K562 (cell line): Measurements from ENCODE around the gene MMEL1. TPM values are rescaled to one million over a fixed set of nuclear protein-coding genes. Genes with fewer than 3 reads are reported as not detected.

Experiments used
- ATAC-seq: fragments of 200-7000 bp; cut with Tn5 transposase; 3 replicates; pipeline ENCODE4 v1.9.1; 2020; ENCODE audit warnings: moderate library complexity
- BruUV-seq: library from RNA; stranded (reverse); fragments of 400-500 nt; replicated peaks from 2 replicates; lab custom pipeline; 2021; lab: Mats Ljungman, UMichigan
- CTCF ChIA-PET: fragments of 300-600 bp; formaldehyde crosslinking; extraction: SDS; loops from one replicate; lab custom pipeline; 2021; ENCODE audit warnings: low intra/inter-chr PET ratio; lab: Yijun Ruan, JAX
- POLR2A ChIA-PET: fragments of 300-600, 350-650 bp; sonication (Branson Sonifier 250); formaldehyde crosslinking; extraction: SDS; loops from one replicate; lab custom pipeline; 2021; ENCODE audit warnings: antibody characterized with exemption, inconsistent platforms; lab: Yijun Ruan, JAX
- DNase-seq, 4 experiments: peaks; one replicate each; pipeline versions ENCODE4 v3.0.0 to v3.0.0-alpha.2; 2011 to 2018; ENCODE audit warnings: low spot score in 3 of 4, mixed read lengths in 3 of 4; ENCODE audit errors: extremely low read depth in 1 of 4
- FAIRE-seq: peaks from 2 replicates; lab custom pipeline; 2011; peaks lifted over from hg19 to GRCh38; lab: Jason Lieb, UNC
- H2AFZ ChIP-seq: 2 replicates; pipeline ENCODE4 v1.6.0; 2011; ENCODE audit warnings: low read depth, low read length, control low read depth, inconsistent platforms
- H3K27ac ChIP-seq: fragments of 200-600 bp; 3 replicates; pipeline ENCODE4 v1.8.0; 2011; ENCODE audit warnings: low read depth, mild to moderate bottlenecking, control low read depth, inconsistent platforms, low read length, moderate library complexity, mixed read lengths; ENCODE audit errors: extremely low read depth
- H3K27me3 ChIP-seq, 2 experiments: fragments of 300-600 bp in 1 of 2; 2 replicates in 1 of 2; 3 replicates in 1 of 2; pipeline versions ENCODE4 v1.6.0 to v1.8.0; 2011; ENCODE audit warnings: inconsistent platforms in 2 of 2, low read length in 2 of 2, mild to moderate bottlenecking in 1 of 2, mixed read lengths in 1 of 2, moderate library complexity in 1 of 2; ENCODE audit not compliant: control insufficient read depth in 2 of 2, insufficient read depth in 2 of 2
- H3K36me3 ChIP-seq: fragments of 300-600 bp; 3 replicates; pipeline ENCODE4 v1.8.0; 2011; ENCODE audit warnings: mild to moderate bottlenecking, low read length, inconsistent platforms; ENCODE audit not compliant: control insufficient read depth, insufficient read depth
- H3K4me1 ChIP-seq, 2 experiments: fragments of 200-600 bp in 1 of 2; replicated peaks in 1 of 2; 2 replicates in 1 of 2; 3 replicates in 1 of 2; pipeline versions ENCODE4 v1.5.1 to v1.8.0; 2011; ENCODE audit warnings: inconsistent platforms in 2 of 2, low read length in 2 of 2, mild to moderate bottlenecking in 1 of 2, mixed read lengths in 1 of 2, moderate library complexity in 1 of 2; ENCODE audit not compliant: control insufficient read depth in 2 of 2, insufficient read depth in 2 of 2
- H3K4me2 ChIP-seq: 2 replicates; pipeline ENCODE4 v1.6.1; 2011; ENCODE audit warnings: low read length, control low read depth, inconsistent platforms, mixed read lengths; ENCODE audit not compliant: insufficient read depth
- H3K4me3 ChIP-seq: fragments of 200-600 bp; sonication (generic), shearing (Covaris generic); 2 replicates; pipeline ENCODE4 v1.5.1; 2016; ENCODE audit warnings: control low read depth, inconsistent platforms
- H3K79me2 ChIP-seq: fragments of 200-600 bp; 3 replicates; pipeline ENCODE4 v1.8.0; 2011; ENCODE audit warnings: low read length, inconsistent platforms; ENCODE audit not compliant: control insufficient read depth, insufficient read depth
- H3K9ac ChIP-seq, 2 experiments: 2 replicates each; pipeline versions ENCODE4 v1.6.0 to v1.6.1; 2011; ENCODE audit warnings: low read depth in 2 of 2, low read length in 2 of 2, control low read depth in 1 of 2, inconsistent platforms in 1 of 2, mild to moderate bottlenecking in 1 of 2, mixed read lengths in 1 of 2; ENCODE audit not compliant: insufficient read depth in 1 of 2
- H3K9me1 ChIP-seq: one replicate; pipeline ENCODE4 v1.6.0; 2011; ENCODE audit warnings: inconsistent platforms, mild to moderate bottlenecking, low read length, moderate library complexity; ENCODE audit not compliant: control insufficient read depth, insufficient read depth
- H3K9me3 ChIP-seq: replicated peaks from 2 replicates; pipeline ENCODE4 v1.5.1; 2011; ENCODE audit warnings: low read depth, low read length, inconsistent platforms; ENCODE audit not compliant: control insufficient read depth, insufficient read depth
- H4K20me1 ChIP-seq: replicated peaks from 2 replicates; pipeline ENCODE4 v1.6.1; 2011; ENCODE audit warnings: low read length, inconsistent platforms, mixed read lengths; ENCODE audit not compliant: control insufficient read depth, insufficient read depth
- NFIC ChIP-seq: fragments of 450-650 bp; IDR thresholded peaks from 2 replicates; pipeline ENCODE4 v1.6.1; 2017; ENCODE audit warnings: mild to moderate bottlenecking, inconsistent platforms
- TFAP4 ChIP-seq: sonication (generic); formaldehyde crosslinking; IDR thresholded peaks from 2 replicates; pipeline ENCODE4 v1.8.0; 2022; ENCODE audit warnings: missing genetic modification reagents, mild to moderate bottlenecking, moderate library complexity, borderline replicate concordance
- ZNF76 ChIP-seq: fragments of 250-450 bp; sonication (Bioruptor Pico); IDR thresholded peaks from 2 replicates; pipeline ENCODE4 v1.4.0; 2020; ENCODE audit warnings: mild to moderate bottlenecking, moderate library complexity, borderline replicate concordance
- WGBS: fragments of 100-300 bp; shearing (Covaris generic); methylation state at CpG from one replicate; pipeline ENCODE4 v1.1.6; 2016; ENCODE audit warnings: low coverage, mixed read lengths; ENCODE audit not compliant: insufficient coverage; ENCODE audit errors: missing lambda C conversion rate; 5-methylcytosine and 5-hydroxymethylcytosine counted together
- in situ Hi-C: fragments of 300-500 bp; cut with MboI; formaldehyde crosslinking; loops from 4 replicates; pipeline ENCODE4 v1.15.0; 2018; ENCODE audit warnings: inconsistent platforms, mixed read lengths
- intact Hi-C: fragments of 100-400 bp; cut with micrococcal nuclease; formaldehyde crosslinking; loops from 2 replicates; pipeline ENCODE4 v1.14.2; 2022
- polyA plus RNA-seq, 8 experiments: library from polyadenylated mRNA; depleted of rRNA in 4 of 8; stranded (reverse) in 5 of 8; unstranded in 3 of 8; fragments of >200 nt; fragmentation: Nextera tagmentation in 2 of 8; fragmentation: Illumina TruSeq in 1 of 8; extraction: Ambion mirVana in 2 of 8; extraction: Trizol in 1 of 8; gene quantifications; 2 replicates each; pipeline versions ENCODE4 v1.2.1 to v1.2.3, GENCODE V29; 2011 to 2014; ENCODE audit warnings: inconsistent platforms in 1 of 8, missing spikeins in 1 of 8
- total RNA-seq, 7 experiments: library from RNA; depleted of rRNA in 6 of 7; stranded (reverse); fragments of >200 nt in 6 of 7; fragmentation: Illumina TruSeq in 2 of 7; extraction: Trizol in 2 of 7; gene quantifications; 2 replicates each; pipeline versions ENCODE4 v1.2.1 to v1.2.3, GENCODE V29; 2011 to 2021; ENCODE audit warnings: low replicate concordance in 1 of 7

The MMEL1 gene
- total and polyA plus RNA-seq, 9 of the 15 experiments (the other 6 are each of a cell fraction or from before 2014, with no cell fraction given): not detected

- no peak for ATAC-seq
- DNase-seq: no peak
- POLR2A ChIA-PET: interaction anchor here (0.6 to 1.4 kb wide), 3 partner anchors 8 to 211 kb away, joined by 3 read pairs; no protein-coding TSS in a partner anchor
Measured at GRCh38 chr1:2594001-2594640, 38.7 kb downstream of the MMEL1 start.

More at GRCh38 chr1:2594001-2594640, 38.7 kb downstream of the MMEL1 start:
- H3K36me3 ChIP-seq: no peaks in the 10 kb centered on the region
- H3K4me2 ChIP-seq: no peak overlapping the region
- CTCF ChIA-PET: no interaction called here
- WGBS: 7% methylated on average over 20 of the region's 20 CpGs
- in situ Hi-C loops (no loop called here), intact Hi-C loops (no loop called here)
- no peaks in the 10 kb centered on the region for H3K9me3 ChIP-seq
- H2AFZ ChIP-seq: no peak overlapping the region
- FAIRE-seq: no peak
- no TSS peak for BruUV-seq
- H3K27me3 ChIP-seq: peaks cover 13 to 57% of the 10 kb centered on the region in 2 experiments; a peak in 4 of 5 replicates
- peak overlapping the region in 1 of 2 experiments; percentile 36; a peak in 1 of 4 replicates for H3K9ac ChIP-seq
- no peak overlapping the region for H3K4me3 ChIP-seq
- no peak overlapping the region for H3K27ac ChIP-seq
- H4K20me1 ChIP-seq: 0 out of 2 replicates have a peak, but pooled peaks cover 6% of the 10 kb centered on the region
- peaks cover 0 to 62% of the 10 kb centered on the region in 2 experiments; a peak in 2 of 5 replicates for H3K4me1 ChIP-seq
- no peaks in the 10 kb centered on the region for H3K79me2 ChIP-seq
- H3K9me1 ChIP-seq: no peaks in the 10 kb centered on the region
- TF ChIP-seq NFIC (peak; percentile 80), ZNF76 (no peak), TFAP4 (0 out of 2 replicates have a peak, but pooled peaks have one; percentile 23)
